GM19324 (cell line): ENCODE data around the gene ACVR1B.

Source experiments
- ATAC-seq: cut with Tn5 transposase; IDR thresholded peaks from one replicate; pipeline ENCODE4 v1.9.1; 2021; ENCODE audit warnings: mild to moderate bottlenecking, moderate library complexity; ENCODE audit not compliant: unreplicated experiment, low FRiP score

Gene ACVR1B

DNA sequence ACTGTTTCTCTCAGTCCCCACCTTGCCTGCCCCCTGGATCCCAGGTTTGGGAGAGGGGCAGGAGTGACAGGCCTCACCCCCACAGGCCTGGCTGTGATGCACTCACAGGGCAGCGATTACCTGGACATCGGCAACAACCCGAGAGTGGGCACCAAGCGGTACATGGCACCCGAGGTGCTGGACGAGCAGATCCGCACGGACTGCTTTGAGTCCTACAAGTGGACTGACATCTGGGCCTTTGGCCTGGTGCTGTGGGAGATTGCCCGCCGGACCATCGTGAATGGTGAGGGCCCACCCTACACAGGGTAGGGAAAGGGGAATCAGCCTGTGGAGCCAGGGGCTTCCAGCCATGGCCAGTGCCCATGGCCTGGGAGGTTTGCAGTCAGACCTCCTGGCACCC is 35.5 kb upstream of the ACVR1B start:
- no peak for ATAC-seq

DNA sequence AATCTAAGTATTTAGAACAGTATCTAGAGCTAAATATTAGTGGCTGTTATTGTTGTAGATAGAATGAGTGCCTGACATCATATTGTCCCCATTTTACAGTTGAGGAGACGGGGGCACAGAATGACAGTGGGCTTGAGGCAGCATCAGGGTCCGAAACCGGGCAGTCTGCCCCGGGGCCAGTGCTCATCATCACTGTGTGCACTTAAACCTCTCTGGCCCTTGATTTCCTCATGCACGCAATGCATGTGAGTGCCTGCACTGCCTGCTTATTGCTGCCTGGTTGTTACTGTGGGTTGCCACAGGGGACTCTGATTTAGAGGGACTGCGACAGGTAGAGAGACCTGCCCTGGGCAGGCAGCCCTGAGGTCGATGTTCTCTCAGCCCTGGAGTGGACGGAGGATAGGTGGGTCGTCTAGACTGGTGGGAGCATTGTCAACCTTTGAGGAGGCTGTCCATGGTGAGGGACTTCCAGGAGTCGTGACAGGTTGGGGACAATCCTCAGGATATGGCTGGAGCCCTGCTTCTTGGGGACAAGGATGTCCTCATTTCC is 34.4 kb upstream of the ACVR1B start:
- ATAC-seq = no peak

DNA sequence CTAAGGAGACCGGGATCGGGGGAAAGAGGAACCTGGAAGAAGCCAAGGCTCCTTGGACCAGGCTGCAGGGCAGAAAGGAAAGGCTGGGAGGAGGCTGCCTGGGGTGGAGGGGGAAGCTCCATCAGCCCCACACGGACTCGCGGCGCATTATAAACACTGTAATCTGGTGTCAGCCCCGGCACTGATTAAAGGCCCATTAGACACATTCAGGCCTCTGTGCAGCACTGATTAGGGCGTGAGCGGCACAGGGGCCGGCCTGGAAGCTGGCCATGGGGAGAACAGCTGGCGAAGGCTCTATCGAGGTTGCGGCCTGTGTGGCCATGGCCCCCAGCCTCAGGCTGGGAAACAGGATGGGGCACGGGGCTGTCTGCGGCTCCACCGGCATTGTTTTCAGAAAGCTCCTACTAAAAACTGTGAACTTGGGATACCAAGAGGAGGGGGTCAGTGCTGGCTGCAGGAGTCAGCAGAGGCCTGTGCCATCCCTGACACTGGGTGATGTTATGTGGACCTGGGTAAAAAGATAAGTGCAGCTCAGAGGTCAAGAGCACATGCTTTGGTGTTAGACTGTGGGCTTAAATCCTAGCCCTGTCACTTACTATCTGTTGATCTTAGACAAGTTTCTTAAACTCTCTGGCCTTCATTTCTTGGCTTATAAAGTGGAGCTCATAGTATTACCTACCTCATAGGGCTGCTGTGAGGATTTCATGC is 33.6 kb upstream of the ACVR1B start:
- no peak for ATAC-seq

DNA sequence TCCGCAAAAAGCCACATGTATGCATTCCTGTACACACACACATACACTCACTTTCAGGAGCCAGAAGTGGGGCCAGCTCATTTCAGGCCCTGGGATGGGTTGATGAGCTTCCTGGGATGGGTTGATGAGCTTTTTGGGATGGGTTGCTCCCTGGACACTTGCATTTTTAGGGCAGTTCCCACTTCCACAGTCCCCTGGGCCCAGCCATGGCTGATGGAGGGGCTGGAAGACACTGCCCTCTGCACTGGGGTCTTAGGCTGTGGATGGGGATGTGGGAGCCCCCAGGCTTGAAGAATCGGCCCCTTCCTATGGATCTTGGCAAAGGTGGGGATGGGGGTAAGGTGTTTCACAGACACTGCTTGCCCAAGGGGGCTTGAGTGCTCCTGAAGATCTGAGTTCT is 31.5 kb upstream of the ACVR1B start:
- ATAC-seq = no peak

DNA sequence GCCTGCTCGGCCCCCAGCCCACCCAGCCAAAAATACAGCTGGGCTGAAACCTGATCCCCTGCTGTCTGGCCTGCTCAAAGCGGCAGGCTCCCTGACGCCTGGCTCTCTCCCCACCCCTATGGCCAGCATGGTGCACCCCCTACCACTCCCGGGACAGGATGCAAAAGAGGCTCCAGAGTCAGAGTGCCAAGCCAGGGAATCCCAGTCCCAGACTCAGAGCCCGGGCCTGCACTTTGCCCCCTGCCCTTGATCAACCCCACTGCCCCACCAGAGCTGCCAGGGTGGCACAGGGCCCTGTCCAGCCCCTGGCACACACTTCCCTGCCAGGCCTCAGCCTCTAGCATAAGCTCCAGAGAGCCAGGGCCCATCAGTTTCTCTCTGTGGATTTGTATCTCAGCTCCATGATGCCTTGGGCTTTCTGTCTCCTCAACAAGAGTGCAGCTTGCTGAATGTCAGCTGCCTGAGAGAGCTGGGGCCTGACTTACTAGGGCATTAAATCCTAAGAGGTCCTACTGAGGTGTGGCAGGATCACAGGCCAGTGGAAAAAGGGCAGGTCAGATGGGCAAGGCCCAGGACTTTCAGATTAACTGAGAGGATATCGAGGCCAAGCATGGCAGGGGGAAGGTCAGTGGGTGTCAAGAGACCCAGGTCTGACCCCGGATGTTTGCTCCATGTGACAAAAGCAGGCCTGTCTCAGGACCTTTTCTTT is 30.3 kb upstream of the ACVR1B start:
- ATAC-seq = no peak

DNA sequence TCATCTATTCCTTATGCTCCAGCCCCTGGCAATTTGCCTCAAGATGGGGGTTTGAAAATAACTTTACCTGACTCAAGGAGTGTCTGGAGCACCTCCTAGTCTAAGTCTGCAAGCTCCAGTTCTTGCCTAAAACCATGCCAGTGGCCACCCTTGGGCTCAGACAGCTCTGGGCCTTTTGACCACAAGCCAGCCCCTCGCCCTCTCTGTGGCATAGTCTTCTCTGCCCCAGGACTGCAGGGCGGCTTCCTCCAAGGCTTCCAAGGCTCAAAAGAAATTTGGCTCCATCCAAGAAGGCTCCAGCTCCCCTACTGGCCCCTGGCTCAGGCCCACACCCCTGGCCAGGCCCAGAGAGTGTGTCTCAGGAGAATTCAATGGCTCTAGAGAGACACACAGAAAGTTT is 29.4 kb upstream of the ACVR1B start:
- no peak for ATAC-seq

DNA sequence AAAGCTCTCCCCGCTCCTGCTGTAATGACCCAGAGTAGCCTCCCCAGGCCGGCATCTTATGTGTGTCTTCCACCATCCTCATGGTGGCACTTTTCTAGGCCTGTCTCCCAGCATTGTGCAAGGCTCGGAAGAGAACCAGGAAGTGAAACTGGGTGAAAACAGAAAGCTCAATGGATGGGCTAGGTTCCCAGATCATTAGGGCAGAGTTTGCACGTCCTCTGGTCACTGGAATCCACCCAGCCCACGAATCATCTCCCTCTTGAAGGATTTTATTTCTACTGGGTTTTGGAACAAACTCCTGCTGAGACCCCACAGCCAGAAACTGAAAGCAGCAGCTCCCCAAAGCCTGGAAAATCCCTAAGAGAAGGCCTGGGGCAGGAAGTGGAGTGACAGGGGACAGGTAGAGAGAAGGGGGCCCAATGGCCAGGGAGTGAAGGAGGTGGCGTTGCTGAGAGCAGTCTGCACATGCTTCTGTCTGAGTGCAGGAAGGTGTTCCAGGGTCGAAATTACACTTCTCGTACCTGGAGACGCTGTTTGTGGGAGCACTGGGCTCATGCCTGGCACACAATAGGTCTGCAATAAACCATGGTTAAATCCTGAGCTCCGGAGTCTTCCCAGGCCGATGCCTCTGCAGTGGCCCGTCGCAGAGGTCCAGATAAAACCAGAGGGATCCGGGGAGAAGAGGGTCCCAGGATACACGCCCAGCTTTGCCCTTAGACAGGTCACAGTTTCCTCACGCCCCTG is 28.6 kb upstream of the ACVR1B start:
- no peak for ATAC-seq

DNA sequence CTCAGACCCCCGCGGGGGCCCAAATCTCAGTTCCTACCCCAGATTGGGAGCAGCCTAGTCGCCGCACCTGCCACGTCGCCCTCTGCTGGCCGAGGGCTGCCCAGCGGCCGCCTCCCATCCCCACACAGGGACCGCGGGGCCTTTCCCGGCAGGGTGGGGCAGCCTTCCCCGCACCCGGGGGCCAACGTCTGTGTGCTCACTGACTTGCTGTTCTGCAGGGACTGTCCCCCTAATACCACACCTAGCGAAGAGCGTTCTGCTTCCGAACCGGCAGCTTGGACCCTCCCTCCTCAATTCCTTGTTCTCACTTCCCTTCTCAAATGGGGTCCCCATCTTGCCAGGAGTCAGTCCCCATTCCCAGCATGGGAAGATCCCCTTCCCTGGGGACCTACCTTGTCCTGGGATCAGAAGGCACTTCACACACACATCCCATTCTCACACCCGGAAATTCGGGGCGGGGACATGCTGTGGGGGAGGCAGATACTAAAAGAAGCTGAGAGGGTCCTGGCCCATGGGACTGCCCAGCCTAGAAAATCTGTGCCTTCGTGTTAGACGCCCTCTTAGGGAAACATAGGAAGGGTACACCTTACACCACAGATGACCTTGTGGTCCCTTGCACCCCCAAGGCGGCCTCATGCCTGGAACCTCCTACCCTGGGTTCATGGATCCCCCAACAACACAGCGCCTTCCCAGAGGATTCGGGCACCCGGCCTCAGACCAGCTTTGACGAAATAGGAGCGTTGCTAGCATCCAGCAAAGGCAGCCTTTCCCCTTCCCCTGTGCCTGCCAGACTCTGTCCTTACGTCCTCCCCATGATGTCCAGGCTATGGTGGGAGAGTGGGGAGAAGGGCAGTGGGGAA is 27.8 kb upstream of the ACVR1B start:
- no peak for ATAC-seq

DNA sequence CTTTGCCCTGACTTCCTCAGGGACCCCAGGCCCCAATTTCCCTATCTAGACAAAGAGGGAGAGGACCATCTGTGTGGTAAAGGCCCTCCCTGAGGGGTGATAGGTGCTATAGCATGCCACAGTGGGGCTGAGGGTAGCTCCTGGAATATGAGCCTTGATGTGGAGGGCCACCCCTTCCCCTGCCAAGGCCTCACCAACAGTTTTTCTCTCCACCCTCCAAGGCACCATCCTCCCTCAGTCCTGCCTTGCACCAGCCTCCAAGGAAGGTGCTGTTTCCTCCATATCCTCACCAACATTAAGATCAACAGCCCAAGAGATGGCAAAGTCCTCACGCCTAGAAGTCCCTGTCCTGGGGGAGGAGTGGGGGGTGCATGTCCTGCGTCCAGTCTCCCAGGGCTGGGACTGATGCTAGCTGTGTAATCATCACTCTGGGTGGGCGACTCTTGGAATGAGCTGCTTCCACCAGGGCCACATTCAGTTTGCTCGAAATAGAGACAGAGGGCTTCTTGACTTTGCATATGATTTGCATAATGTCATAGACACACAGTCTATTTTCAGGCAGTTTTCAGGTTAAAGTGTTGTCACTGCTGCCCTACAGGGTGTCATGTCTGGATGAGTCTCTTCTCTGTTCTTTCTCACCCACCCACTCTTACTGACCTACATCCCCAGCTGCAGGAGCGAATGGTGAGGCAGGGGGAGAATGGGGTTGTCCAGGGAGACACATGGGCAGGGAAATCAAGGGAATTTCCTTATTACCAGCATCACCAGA is 26.8 kb upstream of the ACVR1B start:
- ATAC-seq = no peak

DNA sequence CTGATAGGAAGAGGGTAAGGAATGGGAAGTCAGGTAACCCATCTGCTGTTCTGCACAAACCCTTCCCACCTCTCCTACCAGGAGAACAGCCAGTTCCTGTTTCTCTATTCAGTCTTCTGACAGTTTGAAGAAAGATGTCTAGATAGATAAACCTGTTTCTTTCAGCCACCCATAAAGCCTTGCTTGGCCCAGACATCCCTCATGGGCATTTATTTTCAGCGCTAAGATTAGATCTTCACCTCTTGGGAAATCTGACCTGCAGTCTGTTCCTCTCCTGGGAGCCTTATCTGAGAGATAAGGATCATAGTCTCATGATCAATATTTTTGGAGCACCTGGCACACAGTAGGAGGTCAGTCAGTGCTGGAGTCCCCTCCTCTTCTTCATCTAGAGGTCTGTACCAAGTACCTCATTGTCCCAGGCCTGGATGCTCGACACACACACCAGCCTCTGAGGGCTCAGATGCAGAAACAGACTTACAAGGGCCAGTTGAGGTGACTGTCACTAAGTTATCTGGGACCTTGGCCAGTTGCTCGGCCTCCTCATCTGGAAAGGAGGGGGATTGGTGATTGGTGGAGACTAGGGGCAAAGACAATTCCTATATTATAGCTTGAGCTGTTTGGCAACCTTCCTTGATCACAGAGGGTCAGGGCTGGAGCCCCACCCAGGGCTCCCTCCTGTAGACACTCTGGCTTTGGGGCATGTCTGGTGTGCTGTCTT is 26.0 kb upstream of the ACVR1B start:
- no peak for ATAC-seq

DNA sequence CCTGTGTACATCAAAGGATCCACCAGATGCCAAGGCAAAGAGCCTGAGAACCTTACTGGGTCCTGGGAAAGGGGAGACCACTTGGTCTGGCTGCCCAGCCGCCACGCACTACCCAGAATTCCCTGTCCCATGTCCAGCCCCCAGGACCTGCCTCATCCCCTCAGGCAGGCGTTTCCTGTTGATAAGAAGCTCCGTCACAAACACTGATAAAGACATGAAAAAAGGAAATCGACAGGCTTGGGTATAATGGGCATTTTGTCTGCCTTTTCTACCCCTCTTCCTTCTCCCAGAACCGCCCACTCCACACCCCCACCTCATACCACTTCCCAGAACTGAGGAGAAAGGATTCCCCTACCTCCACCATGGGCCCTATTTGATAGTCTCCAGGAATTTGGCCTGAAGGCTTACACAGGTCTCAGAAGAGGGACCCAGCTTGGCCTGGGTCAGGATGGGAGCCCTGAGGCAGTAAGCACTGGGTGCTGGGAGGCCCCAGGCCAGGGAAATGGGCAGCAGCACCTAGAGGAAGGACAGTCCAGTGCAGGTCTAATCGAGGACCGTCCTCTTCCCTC is 25.4 kb upstream of the ACVR1B start:
- no peak for ATAC-seq

DNA sequence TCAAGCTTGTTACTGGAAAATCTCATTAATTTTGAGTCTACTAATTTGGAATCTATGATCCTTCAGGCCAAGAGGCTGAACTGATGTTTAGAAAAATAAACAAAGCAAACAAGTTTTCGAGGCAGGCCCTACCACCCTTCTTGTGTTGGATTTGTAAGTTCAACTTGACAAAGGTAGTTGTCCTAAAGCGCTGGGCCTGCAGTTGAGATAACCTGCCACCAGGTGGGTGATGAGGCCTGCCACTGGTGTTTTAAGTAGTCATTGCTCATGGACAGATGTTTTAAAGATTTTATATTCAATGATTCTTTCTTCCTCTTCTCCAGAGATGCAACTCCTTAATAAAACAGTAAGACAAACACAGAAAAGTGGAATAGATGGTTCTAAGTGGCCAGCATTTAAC is 24.8 kb upstream of the ACVR1B start:
- ATAC-seq = no peak

DNA sequence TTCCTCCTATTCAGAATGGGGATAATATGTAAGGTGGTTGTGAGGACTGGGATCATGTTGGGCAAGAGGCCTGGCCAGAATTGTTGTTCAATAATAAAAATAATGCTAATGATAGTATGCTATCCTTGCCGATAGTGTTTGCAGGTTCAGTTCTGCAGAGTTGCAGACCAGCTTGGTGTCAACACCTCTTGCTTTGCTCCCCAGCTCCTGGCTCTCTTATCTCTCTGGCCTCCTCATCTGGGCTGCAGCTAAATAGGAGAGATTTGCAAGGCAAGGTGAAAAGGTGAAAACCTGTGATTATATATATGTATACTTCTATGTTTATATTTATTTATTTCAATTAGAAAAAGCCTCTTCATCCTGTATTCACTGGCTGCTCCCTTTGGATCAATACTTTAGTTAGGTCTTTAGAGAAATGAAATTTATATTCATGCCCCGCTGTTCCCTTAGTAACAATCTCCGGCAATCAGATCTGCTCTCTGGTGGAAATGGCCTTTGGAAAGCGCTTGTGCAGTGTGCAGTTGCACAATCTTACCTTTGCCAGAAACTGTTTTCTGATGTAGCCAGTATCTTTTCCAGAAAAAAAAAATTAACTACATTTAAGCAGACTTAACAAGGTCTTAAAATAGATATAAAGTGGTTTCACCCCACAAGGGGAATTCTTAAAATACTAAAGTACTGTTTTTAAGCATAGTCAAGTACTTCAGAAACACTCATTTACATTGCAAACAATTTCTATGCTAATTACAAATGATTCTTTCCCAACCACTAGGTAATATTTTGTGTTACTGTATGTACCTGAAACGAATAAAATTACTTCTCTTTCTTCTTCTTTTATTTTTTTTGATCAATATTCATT is 19.1 kb upstream of the ACVR1B start:
- ATAC-seq = no peak

DNA sequence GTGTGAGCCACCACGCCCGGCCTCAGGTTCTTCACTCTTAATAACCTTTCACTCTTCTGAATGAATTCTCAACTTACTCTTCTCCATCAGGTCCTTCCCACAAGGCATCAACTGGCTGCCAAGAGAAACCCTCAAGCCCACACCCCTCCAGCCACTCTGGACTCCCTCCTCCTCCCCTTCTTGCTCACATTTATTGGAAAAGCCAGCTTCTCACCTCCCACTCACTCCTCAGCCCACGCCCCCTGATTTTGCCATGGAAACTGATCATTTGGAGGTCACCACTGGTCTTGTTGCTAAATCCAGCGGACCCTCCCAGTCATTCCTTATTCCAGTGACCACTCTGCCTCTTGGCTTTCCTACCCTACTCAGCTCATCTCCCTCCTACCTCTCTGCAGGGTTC is 17.4 kb upstream of the ACVR1B start:
- no peak for ATAC-seq

DNA sequence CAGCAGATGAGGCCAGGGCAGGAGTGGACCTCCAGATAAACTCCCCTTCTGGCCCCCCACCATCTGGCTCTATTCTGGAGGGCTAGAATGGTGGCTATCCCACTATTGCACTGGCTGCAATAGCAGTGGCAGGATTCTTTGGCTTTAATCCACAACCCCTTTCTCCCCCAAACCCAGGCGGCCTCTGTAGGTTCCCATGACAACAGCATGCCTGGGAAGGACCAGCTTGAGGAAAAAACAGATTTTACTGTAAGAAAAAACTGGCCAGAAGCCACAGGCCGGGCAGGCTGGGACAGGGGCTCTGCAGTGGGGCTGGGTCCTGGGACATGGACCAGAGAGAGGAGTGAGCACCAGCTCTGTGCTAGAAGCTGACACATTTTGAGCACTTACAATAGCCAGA is 13.6 kb upstream of the ACVR1B start:
- ATAC-seq = no peak

DNA sequence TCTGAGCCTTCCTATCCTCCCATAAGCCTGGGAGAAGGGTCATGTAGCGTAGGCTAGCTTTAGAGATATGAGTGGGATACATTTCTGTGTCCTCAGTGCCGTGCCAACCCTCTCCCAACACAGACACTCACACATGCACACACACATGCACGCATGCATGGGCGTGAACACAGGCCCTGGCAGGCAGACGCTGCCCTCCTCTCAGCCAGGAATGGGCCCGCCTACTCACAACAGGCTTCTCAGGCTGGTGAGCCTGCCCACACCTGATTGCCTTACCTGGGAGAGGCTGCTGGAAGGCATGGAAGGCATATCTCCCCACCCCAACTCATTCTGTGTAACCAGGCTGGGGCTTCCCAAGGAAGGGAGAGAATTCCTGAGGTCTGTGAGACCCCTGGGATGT is 12.8 kb upstream of the ACVR1B start:
- no peak for ATAC-seq

DNA sequence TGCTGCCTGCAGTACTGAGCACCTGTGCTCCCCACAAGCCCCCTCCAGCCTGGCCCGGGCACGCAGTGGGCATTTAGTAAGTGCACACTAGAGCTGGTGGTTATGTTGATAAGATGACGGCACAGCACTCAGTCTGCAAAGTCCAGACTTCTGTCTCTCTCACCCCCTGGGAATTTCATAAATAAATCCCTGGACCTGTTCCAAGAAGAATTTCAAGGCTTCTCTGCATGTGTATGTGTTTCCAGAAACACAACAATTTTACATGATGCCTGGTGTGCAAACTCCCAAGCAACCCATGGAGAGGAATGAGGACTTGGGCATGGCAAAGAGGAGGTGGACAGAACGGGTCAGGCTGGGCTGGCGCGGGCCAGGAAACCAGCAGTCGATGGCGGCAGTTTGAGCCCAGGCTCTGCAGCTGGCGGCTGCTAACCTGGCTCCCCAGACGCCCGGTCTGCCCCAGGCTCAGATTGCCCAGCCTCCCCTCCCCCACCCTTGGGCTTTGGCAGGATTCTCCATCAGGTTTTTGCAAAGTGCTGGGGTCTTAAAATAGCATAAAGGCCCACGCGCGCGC is 10.4 kb upstream of the ACVR1B start:
- ATAC-seq = no peak

DNA sequence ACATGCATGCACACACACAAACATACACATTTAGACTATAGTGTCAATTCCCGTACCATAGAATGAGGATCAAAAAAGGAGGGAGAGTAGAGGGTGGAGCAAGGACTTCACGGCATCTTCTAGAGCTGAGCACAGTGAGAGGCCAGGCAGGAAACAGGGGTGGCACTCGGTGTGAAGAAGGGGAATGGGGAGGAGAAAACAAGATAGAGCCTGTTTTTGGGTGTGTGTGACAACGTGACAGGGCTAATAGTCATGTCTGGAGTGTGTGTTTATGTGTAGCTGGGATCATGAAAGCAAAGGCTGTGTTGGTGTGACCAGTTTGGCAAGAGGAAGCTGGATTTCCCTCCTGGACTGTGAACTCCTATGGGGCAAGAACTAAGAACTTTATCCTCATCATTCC is 9.9 kb upstream of the ACVR1B start:
- no peak for ATAC-seq
